SK-N-SH treated with all-trans-retinoic acid at 6 μM for 48 hours (cell line): Measurements from ENCODE around the gene PRMT1.
A peak's percentile ranks its signal among the peaks of the same experiment; 100 is the strongest.

Source experiments
- ATAC-seq: fragments of 200-7000 bp; cut with Tn5 transposase; 3 replicates; pipeline ENCODE4 v1.9.1; 2020; ENCODE audit warnings: mild to moderate bottlenecking, moderate library complexity
- ARNTL ChIP-seq: fragments of 450-650 bp; formaldehyde crosslinking; IDR thresholded peaks from 2 replicates; pipeline ENCODE4 v1.5.0; 2020; ENCODE audit warnings: low read depth, mild to moderate bottlenecking, moderate library complexity, borderline replicate concordance
- BACH2 ChIP-seq: fragments of 250-450 bp; sonication (Bioruptor Pico); IDR thresholded peaks from 2 replicates; pipeline ENCODE4 v1.9.0; 2021; ENCODE audit warnings: mild to moderate bottlenecking, borderline replicate concordance
- CREB5 ChIP-seq: fragments of 250-450 bp; sonication (Bioruptor Pico); IDR thresholded peaks from 2 replicates; pipeline ENCODE4 v1.5.1; 2020; ENCODE audit warnings: low read depth, mild to moderate bottlenecking, moderate library complexity
- CSDC2 ChIP-seq: fragments of 250-450 bp; sonication (Bioruptor Pico); IDR thresholded peaks from 2 replicates; pipeline ENCODE4 v1.5.0; 2020; ENCODE audit warnings: mild to moderate bottlenecking, moderate library complexity
- ESRRG ChIP-seq: fragments of 250-450 bp; sonication (Bioruptor Pico); IDR thresholded peaks from 2 replicates; pipeline ENCODE4 v1.6.1; 2021; ENCODE audit warnings: mild to moderate bottlenecking
- GLIS3 ChIP-seq: fragments of 250-450 bp; sonication (Bioruptor Pico); IDR thresholded peaks from 2 replicates; pipeline ENCODE4 v1.5.0; 2020; ENCODE audit warnings: mild to moderate bottlenecking, moderate library complexity
- ISL1 ChIP-seq: fragments of 250-450 bp; sonication (Bioruptor Pico); IDR thresholded peaks from 2 replicates; pipeline ENCODE4 v2.1.2; 2022; ENCODE audit warnings: mild to moderate bottlenecking, moderate library complexity
- PPARA ChIP-seq: fragments of 250-450 bp; sonication (Bioruptor Pico); IDR thresholded peaks from 2 replicates; pipeline ENCODE4 v1.5.0; 2020; ENCODE audit warnings: mild to moderate bottlenecking, borderline replicate concordance
- RARB ChIP-seq: fragments of 250-450 bp; sonication (Bioruptor Pico); IDR thresholded peaks from 2 replicates; pipeline ENCODE4 v1.8.0; 2021; ENCODE audit warnings: mild to moderate bottlenecking, moderate library complexity
- TOX ChIP-seq: fragments of 250-450 bp; sonication (Bioruptor Pico); IDR thresholded peaks from 2 replicates; pipeline ENCODE4 v1.8.0; 2021; ENCODE audit warnings: mild to moderate bottlenecking, moderate library complexity, borderline replicate concordance
- ZFP3 ChIP-seq: fragments of 250-450 bp; sonication (Bioruptor Pico); IDR thresholded peaks from 2 replicates; pipeline ENCODE4 v1.5.0; 2020; ENCODE audit warnings: mild to moderate bottlenecking, moderate library complexity
- ZFP30 ChIP-seq: fragments of 450-650 bp; formaldehyde crosslinking; IDR thresholded peaks from 2 replicates; pipeline ENCODE4 v1.5.0; 2022; ENCODE audit warnings: mild to moderate bottlenecking, moderate library complexity
- ZNF565 ChIP-seq: fragments of 450-650 bp; formaldehyde crosslinking; conservative IDR thresholded peaks from 2 replicates; pipeline ENCODE4 v1.5.0; 2020; ENCODE audit warnings: low read depth, mild to moderate bottlenecking, moderate library complexity
- ZNF70 ChIP-seq: fragments of 450-650 bp; formaldehyde crosslinking; IDR thresholded peaks from 2 replicates; pipeline ENCODE4 v1.5.0; 2020; ENCODE audit warnings: mild to moderate bottlenecking, moderate library complexity
- ZNF8 ChIP-seq: fragments of 450-650 bp; formaldehyde crosslinking; IDR thresholded peaks from 2 replicates; pipeline ENCODE4 v1.5.0; 2020; ENCODE audit warnings: mild to moderate bottlenecking, moderate library complexity
- TF ChIP-seq, protein P1 (sequence below): fragments of 250-450 bp; sonication (Bioruptor Pico); IDR thresholded peaks from 2 replicates; pipeline ENCODE4 v1.8.0; 2020; ENCODE audit warnings: mild to moderate bottlenecking, moderate library complexity, borderline replicate concordance
- TF ChIP-seq, protein P2 (sequence below): fragments of 250-450 bp; sonication (Bioruptor Pico); IDR thresholded peaks from 2 replicates; pipeline ENCODE4 v1.5.0; 2020; ENCODE audit warnings: mild to moderate bottlenecking, moderate library complexity
- TF ChIP-seq, protein P3 (sequence below): fragments of 250-450 bp; sonication (Bioruptor Pico); IDR thresholded peaks from 2 replicates; pipeline ENCODE4 v1.5.1; 2021; ENCODE audit warnings: mild to moderate bottlenecking, moderate library complexity

Gene PRMT1

DNA sequence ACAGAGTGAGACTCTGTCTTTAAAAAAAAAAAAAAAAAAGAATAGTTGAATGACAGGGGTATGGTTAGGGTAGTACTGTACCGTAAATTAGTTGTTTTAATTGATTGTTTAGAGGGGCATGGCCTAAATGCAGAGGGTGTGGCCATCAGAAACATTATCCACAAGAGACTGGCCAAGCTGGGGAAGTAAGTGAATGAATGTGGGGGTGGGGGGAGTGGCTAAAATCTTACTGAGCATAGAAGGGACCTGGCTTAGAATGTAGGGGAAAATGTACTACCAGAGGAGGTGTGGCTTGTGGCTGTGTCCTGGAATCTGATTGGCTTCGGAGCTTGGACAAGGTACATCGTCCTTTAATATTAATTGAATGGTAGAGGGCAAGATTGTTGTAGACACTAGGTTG, 7.6 kb upstream of the PRMT1 start:
- ATAC-seq, result no peak
- no peak for TF ChIP-seq ARNTL (CRISPR knock-in tag)
- TF ChIP-seq, protein P1, sequence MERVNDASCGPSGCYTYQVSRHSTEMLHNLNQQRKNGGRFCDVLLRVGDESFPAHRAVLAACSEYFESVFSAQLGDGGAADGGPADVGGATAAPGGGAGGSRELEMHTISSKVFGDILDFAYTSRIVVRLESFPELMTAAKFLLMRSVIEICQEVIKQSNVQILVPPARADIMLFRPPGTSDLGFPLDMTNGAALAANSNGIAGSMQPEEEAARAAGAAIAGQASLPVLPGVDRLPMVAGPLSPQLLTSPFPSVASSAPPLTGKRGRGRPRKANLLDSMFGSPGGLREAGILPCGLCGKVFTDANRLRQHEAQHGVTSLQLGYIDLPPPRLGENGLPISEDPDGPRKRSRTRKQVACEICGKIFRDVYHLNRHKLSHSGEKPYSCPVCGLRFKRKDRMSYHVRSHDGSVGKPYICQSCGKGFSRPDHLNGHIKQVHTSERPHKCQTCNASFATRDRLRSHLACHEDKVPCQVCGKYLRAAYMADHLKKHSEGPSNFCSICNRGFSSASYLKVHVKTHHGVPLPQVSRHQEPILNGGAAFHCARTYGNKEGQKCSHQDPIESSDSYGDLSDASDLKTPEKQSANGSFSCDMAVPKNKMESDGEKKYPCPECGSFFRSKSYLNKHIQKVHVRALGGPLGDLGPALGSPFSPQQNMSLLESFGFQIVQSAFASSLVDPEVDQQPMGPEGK (CRISPR knock-in tag), result no peak
- TF ChIP-seq ZNF8 (CRISPR knock-in tag), result no peak
- no peak for TF ChIP-seq ZFP3 (CRISPR knock-in tag)
- TF ChIP-seq BACH2 (CRISPR knock-in tag), result no peak
- TF ChIP-seq TOX (CRISPR knock-in tag), result no peak
- no peak for TF ChIP-seq RARB (CRISPR knock-in tag)
- TF ChIP-seq ESRRG (CRISPR knock-in tag), result no peak
- TF ChIP-seq GLIS3 (CRISPR knock-in tag), result no peak

- TF ChIP-seq, protein P2, sequence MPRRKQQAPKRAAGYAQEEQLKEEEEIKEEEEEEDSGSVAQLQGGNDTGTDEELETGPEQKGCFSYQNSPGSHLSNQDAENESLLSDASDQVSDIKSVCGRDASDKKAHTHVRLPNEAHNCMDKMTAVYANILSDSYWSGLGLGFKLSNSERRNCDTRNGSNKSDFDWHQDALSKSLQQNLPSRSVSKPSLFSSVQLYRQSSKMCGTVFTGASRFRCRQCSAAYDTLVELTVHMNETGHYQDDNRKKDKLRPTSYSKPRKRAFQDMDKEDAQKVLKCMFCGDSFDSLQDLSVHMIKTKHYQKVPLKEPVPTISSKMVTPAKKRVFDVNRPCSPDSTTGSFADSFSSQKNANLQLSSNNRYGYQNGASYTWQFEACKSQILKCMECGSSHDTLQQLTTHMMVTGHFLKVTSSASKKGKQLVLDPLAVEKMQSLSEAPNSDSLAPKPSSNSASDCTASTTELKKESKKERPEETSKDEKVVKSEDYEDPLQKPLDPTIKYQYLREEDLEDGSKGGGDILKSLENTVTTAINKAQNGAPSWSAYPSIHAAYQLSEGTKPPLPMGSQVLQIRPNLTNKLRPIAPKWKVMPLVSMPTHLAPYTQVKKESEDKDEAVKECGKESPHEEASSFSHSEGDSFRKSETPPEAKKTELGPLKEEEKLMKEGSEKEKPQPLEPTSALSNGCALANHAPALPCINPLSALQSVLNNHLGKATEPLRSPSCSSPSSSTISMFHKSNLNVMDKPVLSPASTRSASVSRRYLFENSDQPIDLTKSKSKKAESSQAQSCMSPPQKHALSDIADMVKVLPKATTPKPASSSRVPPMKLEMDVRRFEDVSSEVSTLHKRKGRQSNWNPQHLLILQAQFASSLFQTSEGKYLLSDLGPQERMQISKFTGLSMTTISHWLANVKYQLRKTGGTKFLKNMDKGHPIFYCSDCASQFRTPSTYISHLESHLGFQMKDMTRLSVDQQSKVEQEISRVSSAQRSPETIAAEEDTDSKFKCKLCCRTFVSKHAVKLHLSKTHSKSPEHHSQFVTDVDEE (CRISPR knock-in tag), result peak; percentile 54; the same call in 1 of the 2 replicates
- TF ChIP-seq ZNF70 (CRISPR knock-in tag), result 0 out of 2 replicates have a peak, but pooled peaks have one; percentile 4
- TF ChIP-seq BACH2 (CRISPR knock-in tag), result no peak
- ATAC-seq, result peak; percentile 54
Measured at GRCh38 chr19:49672131-49672919, 4.7 kb upstream of the PRMT1 start.

DNA sequence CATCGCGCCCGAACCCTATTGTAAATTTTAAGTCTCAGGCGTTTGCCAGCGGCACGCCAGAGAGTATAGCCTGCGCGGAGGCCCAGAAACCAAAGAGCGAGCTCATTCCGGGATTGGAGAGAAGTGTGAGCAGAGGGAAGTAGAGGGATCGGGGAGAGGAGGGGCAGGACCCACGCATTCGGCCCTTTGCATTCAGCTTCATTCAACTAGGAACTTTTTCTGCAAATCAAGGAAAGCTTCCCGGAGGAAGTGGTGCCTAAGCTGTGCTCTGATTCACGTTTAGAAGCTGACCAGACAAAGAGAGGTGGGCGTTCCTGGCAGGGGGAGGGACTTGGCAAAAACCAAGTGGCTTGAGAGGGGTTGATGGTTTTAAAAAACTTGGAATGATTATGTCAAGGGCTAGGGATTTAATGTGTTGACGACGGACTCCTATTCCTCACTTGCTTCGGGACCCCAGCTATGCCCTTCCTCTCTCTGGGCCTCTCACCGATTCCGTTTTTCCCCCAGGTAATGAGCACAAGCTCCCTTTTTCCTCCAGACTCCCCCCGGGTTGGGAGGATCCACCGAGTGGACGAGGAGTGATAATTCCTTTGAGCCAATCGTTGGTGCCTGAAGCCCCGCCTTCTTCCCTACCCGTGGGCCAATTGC, 811 bp upstream of the PRMT1 start:
- TF ChIP-seq ZFP30 (CRISPR knock-in tag) (no peak), RARB (CRISPR knock-in tag) (no peak), PPARA (CRISPR knock-in tag) (no peak), CREB5 (CRISPR knock-in tag) (0 out of 2 replicates have a peak, but pooled peaks have one; percentile 13), ESRRG (CRISPR knock-in tag) (0 out of 2 replicates have a peak, but pooled peaks have one; percentile 42), ZNF8 (CRISPR knock-in tag) (0 out of 2 replicates have a peak, but pooled peaks have one; percentile 30), ZFP3 (CRISPR knock-in tag) (peak; percentile 82), ISL1 (CRISPR knock-in tag) (0 out of 2 replicates have a peak, but pooled peaks have one; percentile 22), CSDC2 (no peak)
- ATAC-seq, result peak; percentile 16

DNA sequence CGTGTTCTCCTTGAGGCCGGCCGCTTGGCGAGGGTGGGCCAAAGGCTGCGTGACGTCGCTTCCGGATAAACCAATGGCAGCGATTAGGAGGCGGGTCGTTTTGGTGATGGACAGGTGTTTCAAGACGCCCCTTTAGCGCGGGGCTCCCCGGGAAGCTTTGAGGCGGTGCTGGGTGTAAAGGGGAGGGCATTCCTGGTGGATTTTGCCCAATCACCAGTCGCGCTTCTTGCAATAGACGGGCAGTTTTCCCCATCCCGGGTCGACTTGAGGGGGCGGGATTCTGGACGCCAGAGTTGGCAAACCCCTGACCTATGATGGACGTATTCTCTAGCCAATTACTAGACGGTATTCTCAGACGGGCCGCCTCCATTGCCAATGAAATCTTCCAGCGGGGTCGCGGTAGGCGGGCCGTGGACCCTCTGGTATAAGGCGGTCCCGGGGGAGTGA, 264 bp upstream of the PRMT1 start:
- TF ChIP-seq ZNF565, result no peak
- TF ChIP-seq, protein P1 (CRISPR knock-in tag), result no peak
- TF ChIP-seq, protein P3, sequence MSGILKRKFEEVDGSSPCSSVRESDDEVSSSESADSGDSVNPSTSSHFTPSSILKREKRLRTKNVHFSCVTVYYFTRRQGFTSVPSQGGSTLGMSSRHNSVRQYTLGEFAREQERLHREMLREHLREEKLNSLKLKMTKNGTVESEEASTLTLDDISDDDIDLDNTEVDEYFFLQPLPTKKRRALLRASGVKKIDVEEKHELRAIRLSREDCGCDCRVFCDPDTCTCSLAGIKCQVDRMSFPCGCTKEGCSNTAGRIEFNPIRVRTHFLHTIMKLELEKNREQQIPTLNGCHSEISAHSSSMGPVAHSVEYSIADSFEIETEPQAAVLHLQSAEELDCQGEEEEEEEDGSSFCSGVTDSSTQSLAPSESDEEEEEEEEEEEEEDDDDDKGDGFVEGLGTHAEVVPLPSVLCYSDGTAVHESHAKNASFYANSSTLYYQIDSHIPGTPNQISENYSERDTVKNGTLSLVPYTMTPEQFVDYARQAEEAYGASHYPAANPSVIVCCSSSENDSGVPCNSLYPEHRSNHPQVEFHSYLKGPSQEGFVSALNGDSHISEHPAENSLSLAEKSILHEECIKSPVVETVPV (CRISPR knock-in tag), result no peak
- peak; percentile 81 for ATAC-seq
